Activated T-helper 17 cell treated with anti-CD3 and anti-CD28 coated beads, Interleukin-2, amount 50 U/mL, for 72 hours (primary cell): ENCODE data around the gene C3orf18. TPM values are rescaled to one million over a fixed set of nuclear protein-coding genes. Genes with fewer than 3 reads are reported as not detected.
"Not testable (repeated sequence)": the region's sequence is repeated elsewhere in the genome, so short reads cannot be mapped to it uniquely, and the experiment has no call there.

Source experiments
- ATAC-seq: fragments of 150-1000 bp; cut with Tn5 transposase; replicated peaks from 2 replicates; pipeline ENCODE4 v1.10.0; 2021; ENCODE audit warnings: mild to moderate bottlenecking, moderate library complexity
- H3K27ac Mint-ChIP-seq: one replicate; pipeline ENCODE4 v1.8.0; 2022; ENCODE audit warnings: mixed read lengths
- H3K27me3 Mint-ChIP-seq: one replicate; pipeline ENCODE4 v1.8.0; 2022; ENCODE audit warnings: mixed read lengths
- H3K36me3 Mint-ChIP-seq: one replicate; pipeline ENCODE4 v1.8.0; 2022; ENCODE audit warnings: low read depth, mild to moderate bottlenecking, mixed read lengths
- H3K4me1 Mint-ChIP-seq: one replicate; pipeline ENCODE4 v1.8.0; 2022; ENCODE audit warnings: mixed read lengths
- H3K4me3 Mint-ChIP-seq: one replicate; pipeline ENCODE4 v1.8.0; 2022; ENCODE audit warnings: mild to moderate bottlenecking, mixed read lengths
- H3K9me3 Mint-ChIP-seq: one replicate; pipeline ENCODE4 v1.8.0; 2022; ENCODE audit warnings: mixed read lengths
- total RNA-seq, 2 donors: library from RNA; stranded (reverse); gene quantifications; one replicate each; pipeline ENCODE4 v1.2.3, GENCODE V29; 2022

Gene C3orf18
- total RNA-seq, 2 donors from 2014 or later = 17.3 to 50.8 TPM

DNA sequence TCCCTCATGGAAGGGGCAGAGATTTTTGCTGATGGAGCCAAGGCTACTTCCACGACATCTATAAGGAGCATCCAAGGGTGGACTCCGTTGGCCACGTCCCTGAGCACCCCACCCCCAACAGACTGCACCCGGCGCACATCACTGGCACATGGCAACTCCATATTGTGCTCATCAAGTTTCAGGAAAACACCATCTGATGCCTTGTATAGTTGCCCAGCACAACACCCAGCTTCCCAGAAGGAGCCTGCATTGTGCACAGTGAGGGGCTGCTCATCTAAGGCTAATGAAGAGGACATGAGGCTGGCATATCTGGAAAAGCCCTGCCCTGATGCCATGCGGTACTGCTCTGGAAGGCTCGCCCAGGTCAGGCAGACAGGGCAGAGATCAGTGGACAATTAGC lies 49.1 kb downstream of the C3orf18 start:
- Mint-ChIP-seq H3K36me3 (no peaks in the 10 kb centered on the region), H3K27ac (no peak overlapping the region), H3K4me1 (peaks cover 5% of the 10 kb centered on the region), H3K9me3 (no peaks in the 10 kb centered on the region), H3K4me3 (no peak overlapping the region), H3K27me3 (no peaks in the 10 kb centered on the region)
- no peak for ATAC-seq

DNA sequence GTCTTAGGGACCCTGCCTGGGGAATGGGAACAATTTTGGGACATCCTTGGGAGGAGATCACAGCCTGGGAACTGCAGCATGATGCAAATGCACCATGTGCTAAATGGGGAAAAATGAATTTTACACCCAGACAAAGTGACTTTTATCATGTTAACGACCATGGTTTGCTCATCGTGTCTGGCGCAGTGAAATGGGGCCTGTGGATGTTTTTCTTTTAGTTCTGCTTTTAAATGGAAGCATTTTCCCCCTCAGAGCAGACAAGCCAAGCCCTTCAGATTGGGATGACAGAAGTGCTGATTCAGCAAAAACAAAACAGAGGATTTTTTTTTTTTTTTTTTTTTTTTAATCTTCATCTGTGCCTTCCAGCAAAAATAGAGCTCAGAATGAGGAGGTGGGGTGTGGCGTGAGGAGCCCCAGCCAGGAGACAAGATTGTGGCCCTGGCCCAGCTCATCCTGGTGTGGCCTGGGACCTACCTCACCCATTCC lies 49.8 kb downstream of the C3orf18 start:
- Mint-ChIP-seq H3K4me1 (peaks cover 5% of the 10 kb centered on the region), H3K9me3 (no peaks in the 10 kb centered on the region), H3K36me3 (no peaks in the 10 kb centered on the region), H3K27me3 (no peaks in the 10 kb centered on the region), H3K27ac (no peak overlapping the region), H3K4me3 (no peak overlapping the region)
- ATAC-seq = no peak

DNA sequence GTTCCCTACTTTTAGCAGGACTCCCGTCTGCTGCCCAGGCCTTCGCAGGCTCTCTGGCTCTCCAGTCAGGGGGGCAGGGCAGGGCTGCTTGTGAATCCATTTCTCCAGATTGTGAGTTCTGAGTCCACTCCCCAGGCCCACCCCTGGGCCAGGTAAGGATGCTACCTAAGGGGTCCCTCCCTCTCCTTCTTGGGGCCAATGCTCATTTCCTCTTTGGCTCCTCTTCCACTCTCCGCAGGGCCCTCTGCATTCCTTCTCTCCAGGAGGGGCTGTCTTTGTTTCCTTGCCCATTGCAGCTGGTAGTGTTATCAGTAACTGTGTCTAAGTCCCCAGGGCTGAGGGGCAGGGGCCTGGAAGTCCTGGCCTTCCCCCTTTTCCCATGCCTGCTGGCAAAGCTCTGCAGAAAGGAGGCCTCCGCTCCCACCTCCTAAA lies 51.1 kb downstream of the C3orf18 start:
- peak overlapping the region; percentile 40 for H3K27ac Mint-ChIP-seq
- H3K36me3 Mint-ChIP-seq = no peaks in the 10 kb centered on the region
- H3K27me3 Mint-ChIP-seq = no peaks in the 10 kb centered on the region
- H3K4me3 Mint-ChIP-seq = no peak overlapping the region
- H3K4me1 Mint-ChIP-seq = peaks cover 5% of the 10 kb centered on the region
- no peaks in the 10 kb centered on the region for H3K9me3 Mint-ChIP-seq
- no peak for ATAC-seq

DNA sequence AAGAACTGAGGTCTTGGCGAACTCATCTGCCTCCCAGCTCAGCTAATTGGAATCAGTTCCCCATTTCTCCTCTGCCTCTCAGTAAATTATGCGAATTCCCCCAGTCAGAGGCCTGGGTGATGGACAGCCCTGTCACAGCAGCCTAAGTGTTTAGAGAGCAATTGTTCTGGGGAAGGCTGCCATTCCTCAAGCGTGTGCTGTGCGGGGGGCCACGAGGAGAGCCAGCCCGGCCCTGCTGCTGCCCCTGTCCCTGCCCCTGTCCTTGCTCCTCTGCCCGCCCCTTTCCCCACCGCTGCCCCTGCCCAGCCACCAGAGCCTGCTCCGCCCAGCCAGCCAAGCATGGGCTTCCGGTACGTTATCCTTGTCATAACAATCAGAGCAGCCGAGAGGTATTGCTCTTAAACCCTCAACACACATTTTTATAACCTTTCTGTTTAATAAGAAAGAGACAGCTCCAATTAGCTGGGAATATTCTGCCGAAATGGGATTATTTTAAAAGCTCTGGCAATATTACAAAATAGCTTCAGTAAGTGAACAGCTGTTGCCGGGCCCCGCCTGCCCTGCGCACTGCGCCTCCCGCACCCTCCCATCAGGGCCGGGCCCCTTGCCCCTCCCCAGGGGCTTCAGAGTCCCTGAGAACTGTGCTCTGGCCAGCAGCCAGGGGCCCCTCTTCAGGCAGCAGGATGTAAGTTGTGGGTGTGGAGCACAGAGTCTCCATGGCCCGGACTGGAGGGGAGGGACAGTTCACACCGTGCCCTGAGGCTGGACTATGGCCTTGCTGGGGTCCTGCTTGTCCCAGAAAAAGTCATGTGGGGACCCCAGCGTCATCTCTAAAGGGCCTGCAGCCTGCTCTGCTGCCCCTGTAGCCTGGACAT lies 51.7 kb downstream of the C3orf18 start:
- Mint-ChIP-seq H3K27me3 (no peaks in the 10 kb centered on the region), H3K27ac (no peak overlapping the region), H3K4me1 (peaks cover 5% of the 10 kb centered on the region), H3K36me3 (no peaks in the 10 kb centered on the region), H3K4me3 (no peak overlapping the region), H3K9me3 (no peaks in the 10 kb centered on the region)
- ATAC-seq = no peak

DNA sequence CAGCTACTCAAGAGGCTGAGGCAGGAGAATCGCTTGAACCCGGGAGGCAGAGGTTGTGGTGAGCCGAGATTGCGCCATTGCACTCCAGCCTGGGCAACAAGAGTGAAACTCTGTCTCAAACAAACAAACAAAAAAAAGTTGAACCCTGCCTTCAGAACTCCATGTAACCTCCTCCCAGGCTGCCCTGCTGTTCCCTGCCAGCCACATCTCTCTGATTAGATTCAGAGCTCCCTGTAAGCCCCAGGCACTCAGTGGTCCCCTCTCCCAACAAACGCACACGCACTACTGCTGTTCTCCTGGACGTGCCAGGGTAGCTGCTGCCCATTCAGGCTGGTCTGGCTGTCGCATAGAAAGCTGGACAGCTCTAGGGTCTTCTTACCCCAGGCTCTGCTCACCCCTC lies 54.6 kb downstream of the C3orf18 start:
- not testable (repeated sequence) for ATAC-seq, H3K4me1 Mint-ChIP-seq, H3K27ac Mint-ChIP-seq, H3K27me3 Mint-ChIP-seq, H3K9me3 Mint-ChIP-seq, H3K36me3 Mint-ChIP-seq, H3K4me3 Mint-ChIP-seq

DNA sequence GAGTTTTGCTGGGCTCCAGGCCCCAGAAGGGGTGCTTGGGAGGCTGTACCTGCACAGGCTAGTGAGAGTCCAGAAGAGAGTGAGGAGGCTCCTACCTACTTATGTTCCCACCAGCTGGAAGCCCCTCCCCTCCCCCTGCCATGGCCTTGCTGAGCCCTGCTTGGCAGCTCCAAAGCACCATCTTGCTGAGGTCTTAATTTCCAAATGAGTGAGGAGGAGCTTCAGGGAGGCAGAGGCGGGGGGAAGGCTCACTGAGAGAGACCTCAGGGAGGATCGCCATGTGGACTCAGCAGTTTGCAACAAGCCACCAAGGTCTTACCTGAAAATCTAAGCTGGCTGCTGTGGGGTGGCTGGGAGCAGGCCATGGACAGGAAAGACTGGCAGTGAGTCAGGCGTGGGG lies 55.4 kb downstream of the C3orf18 start:
- no peak overlapping the region for H3K27ac Mint-ChIP-seq
- H3K4me3 Mint-ChIP-seq = no peak overlapping the region
- no peak for ATAC-seq
- H3K36me3 Mint-ChIP-seq = no peaks in the 10 kb centered on the region
- no peaks in the 10 kb centered on the region for H3K27me3 Mint-ChIP-seq
- H3K9me3 Mint-ChIP-seq = no peaks in the 10 kb centered on the region
- H3K4me1 Mint-ChIP-seq = no peaks in the 10 kb centered on the region

DNA sequence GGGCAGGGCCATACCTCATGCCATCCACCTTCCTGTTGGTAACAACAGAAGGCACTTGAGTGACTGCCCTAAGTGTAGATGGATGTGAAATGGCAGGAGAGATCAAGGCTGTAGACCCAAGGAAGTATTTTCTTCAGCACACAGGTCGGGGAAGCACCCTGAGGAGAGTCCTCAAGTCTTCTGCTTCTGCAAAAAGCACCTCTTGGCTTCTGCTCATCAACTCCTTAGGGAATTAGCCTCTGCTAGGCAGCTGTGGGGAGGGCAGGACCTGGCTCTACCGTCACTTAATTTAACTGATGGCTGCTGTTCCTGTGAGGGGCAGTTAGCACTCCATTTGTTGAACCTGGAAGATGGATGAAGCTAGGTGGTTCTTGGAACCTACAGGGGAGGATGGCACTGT lies 57.2 kb downstream of the C3orf18 start:
- Mint-ChIP-seq H3K27ac (peak overlapping the region; percentile 36), H3K27me3 (no peaks in the 10 kb centered on the region), H3K36me3 (no peaks in the 10 kb centered on the region), H3K4me3 (no peak overlapping the region), H3K9me3 (no peaks in the 10 kb centered on the region), H3K4me1 (no peaks in the 10 kb centered on the region)
- ATAC-seq = no peak

DNA sequence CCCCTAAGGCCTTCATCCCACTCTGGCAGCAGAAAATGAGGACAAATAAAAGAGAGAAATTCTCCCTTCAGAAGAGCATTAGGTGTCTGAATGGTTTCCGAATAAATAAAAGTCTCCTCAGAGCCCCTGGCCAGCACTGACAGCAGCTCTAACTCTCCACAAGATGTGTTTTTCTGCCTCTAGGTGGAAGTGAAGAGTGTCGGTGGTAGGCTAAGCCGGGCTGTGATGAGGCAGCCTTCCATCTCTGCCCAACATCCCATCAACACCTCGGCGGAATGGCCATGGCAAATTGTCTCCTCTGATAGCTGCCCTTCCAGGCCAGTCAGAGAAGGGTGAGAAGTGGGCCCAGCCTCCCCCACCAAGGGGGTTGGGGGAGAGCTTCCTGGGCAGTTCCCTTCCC lies 57.8 kb downstream of the C3orf18 start:
- Mint-ChIP-seq H3K4me3 (no peak overlapping the region), H3K36me3 (no peaks in the 10 kb centered on the region)
- ATAC-seq = no peak

DNA sequence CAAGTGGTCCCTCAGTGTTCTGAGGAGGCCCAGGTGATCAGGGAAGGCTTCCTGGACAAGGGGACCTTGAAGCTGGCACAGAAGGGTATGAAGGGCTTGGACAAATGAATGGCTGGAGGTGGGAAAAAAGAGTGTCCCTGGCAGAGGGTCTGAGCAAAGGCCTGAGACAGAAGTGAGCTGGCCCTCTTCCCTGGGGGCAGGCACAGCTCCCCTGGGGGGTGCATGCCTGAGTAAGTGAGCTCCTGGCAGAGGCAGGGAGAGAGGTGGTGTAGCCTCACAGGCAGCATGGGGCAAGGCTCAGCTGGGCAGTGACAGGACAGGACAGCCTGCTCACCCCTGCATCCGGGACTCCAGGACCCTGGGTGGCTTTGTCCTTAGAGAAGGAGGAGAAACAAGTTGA lies 58.7 kb downstream of the C3orf18 start:
- no peaks in the 10 kb centered on the region for H3K4me1 Mint-ChIP-seq

More for the DNA sequence above, 57.8 kb downstream of the C3orf18 start:
- H3K27me3 Mint-ChIP-seq = no peaks in the 10 kb centered on the region
- H3K27ac Mint-ChIP-seq = peak overlapping the region; percentile 36
- H3K4me1 Mint-ChIP-seq = no peaks in the 10 kb centered on the region
- no peaks in the 10 kb centered on the region for H3K9me3 Mint-ChIP-seq

More for the DNA sequence above, 58.7 kb downstream of the C3orf18 start:
- H3K4me3 Mint-ChIP-seq = no peak overlapping the region
- H3K9me3 Mint-ChIP-seq = no peaks in the 10 kb centered on the region
- H3K27me3 Mint-ChIP-seq = no peaks in the 10 kb centered on the region
- no peak overlapping the region for H3K27ac Mint-ChIP-seq
- ATAC-seq = no peak
- no peaks in the 10 kb centered on the region for H3K36me3 Mint-ChIP-seq

Other genes with a start within 250 kb of the C3orf18 start
- 1 to 10 TPM; 5.1 to 8.5 TPM for gene HYAL2, start 245.0 kb downstream of the C3orf18 start, total RNA-seq
- gene TUSC2, start 239.5 kb downstream of the C3orf18 start, total RNA-seq = 10 to 100 TPM; 13.9 to 19.3 TPM
- 100 to 1,000 TPM in 1 of 2 donors, 10 to 100 TPM in 1; 85.8 to 139 TPM for gene RASSF1, start 226.9 kb downstream of the C3orf18 start, total RNA-seq
- 10 to 100 TPM in 1 of 2 donors, 1 to 10 TPM in 1; 3.9 to 10.9 TPM for gene ZMYND10, start 222.0 kb downstream of the C3orf18 start, total RNA-seq
- gene NPRL2, start 217.0 kb downstream of the C3orf18 start, total RNA-seq = 10 to 100 TPM; 50.2 to 96.5 TPM
- 10 to 100 TPM; 35.6 to 40.8 TPM for gene CYB561D2, start 216.9 kb downstream of the C3orf18 start, total RNA-seq
- 10 to 100 TPM; 14.3 to 21.9 TPM for gene TMEM115, start 208.2 kb downstream of the C3orf18 start, total RNA-seq
- gene CACNA2D2, start 64.1 kb downstream of the C3orf18 start, total RNA-seq = 1 to 10 TPM in 1 of 2 donors, under 1 TPM in 1; 0.50 to 5.0 TPM
- 10 to 100 TPM; 47.5 to 99.2 TPM for gene HEMK1, start 1.8 kb upstream of the C3orf18 start, total RNA-seq
- 100 to 1,000 TPM; 204 to 327 TPM for gene CISH, start 44.0 kb upstream of the C3orf18 start, total RNA-seq
- 100 to 1,000 TPM in 1 of 2 donors, 10 to 100 TPM in 1; 99.8 to 131 TPM for gene MAPKAPK3, start 49.4 kb upstream of the C3orf18 start, total RNA-seq
- gene DOCK3, start 107.2 kb upstream of the C3orf18 start, total RNA-seq = 1 to 10 TPM; 3.8 to 7.8 TPM